Smooth muscle cell (in vitro differentiated cells): Measurements from ENCODE around the gene ERCC6L. TPM values are rescaled to one million over a fixed set of nuclear protein-coding genes. Genes with fewer than 3 reads are reported as not detected.
A peak's percentile ranks its signal among the peaks of the same experiment; 100 is the strongest.

Experiments used
- DNase-seq: peaks from one replicate; lab custom pipeline; 2025; ENCODE audit not compliant: unreplicated experiment; lab: John Stamatoyannopoulos, UW
- H2AFZ ChIP-seq: fragments of 200-600 bp; sonication (generic); 2 replicates; pipeline ENCODE4 v1.6.0; 2016; ENCODE audit warnings: antibody characterized with exemption, low read depth, mild to moderate bottlenecking
- H3F3A ChIP-seq: fragments of 200-600 bp; sonication (generic); 2 replicates; pipeline ENCODE4 v1.6.0; 2017; ENCODE audit warnings: antibody characterized with exemption, low read depth
- H3K27ac ChIP-seq: fragments of 200-600 bp; sonication (generic); 2 replicates; pipeline ENCODE4 v1.5.1; 2016; ENCODE audit warnings: low read depth, mild to moderate bottlenecking
- H3K27me3 ChIP-seq: fragments of 200-600 bp; sonication (generic); 2 replicates; pipeline ENCODE4 v1.6.1; 2016; ENCODE audit warnings: low read depth, mild to moderate bottlenecking
- H3K36me3 ChIP-seq: fragments of 200-600 bp; sonication (generic); 2 replicates; pipeline ENCODE4 v1.5.1; 2016; ENCODE audit warnings: low read depth
- H3K4me1 ChIP-seq: fragments of 200-600 bp; sonication (generic); 2 replicates; pipeline ENCODE4 v1.5.1; 2016; ENCODE audit warnings: low read depth
- H3K4me2 ChIP-seq: fragments of 200-600 bp; sonication (generic); 2 replicates; pipeline ENCODE4 v1.6.0; 2016; ENCODE audit warnings: mild to moderate bottlenecking
- H3K4me3 ChIP-seq: fragments of 200-600 bp; sonication (generic); 2 replicates; pipeline ENCODE4 v1.5.1; 2016; ENCODE audit warnings: mild to moderate bottlenecking
- H3K79me2 ChIP-seq: fragments of 200-600 bp; sonication (generic); 2 replicates; pipeline ENCODE4 v1.6.0; 2016; ENCODE audit warnings: low read depth, mild to moderate bottlenecking
- H3K9ac ChIP-seq: fragments of 200-600 bp; sonication (generic); 2 replicates; pipeline ENCODE4 v1.6.0; 2016; ENCODE audit warnings: low read depth
- H3K9me3 ChIP-seq: fragments of 200-600 bp; sonication (generic); replicated peaks from 2 replicates; pipeline ENCODE4 v1.5.1; 2016; ENCODE audit warnings: low read depth
- H4K20me1 ChIP-seq: fragments of 200-600 bp; sonication (generic); 2 replicates; pipeline ENCODE4 v1.6.0; 2016; ENCODE audit warnings: low read depth
- CTCF ChIP-seq: fragments of 200-600 bp; sonication (generic); IDR thresholded peaks from 2 replicates; pipeline ENCODE4 v1.5.1; 2017; ENCODE audit warnings: borderline replicate concordance, mild to moderate bottlenecking, antibody characterized with exemption; ENCODE audit not compliant: insufficient read depth, poor library complexity, severe bottlenecking
- WGBS: methylation state at CpG from one replicate; pipeline ENCODE4 v1.1.7; 2016; ENCODE audit warnings: low lambda C conversion rate; 5-methylcytosine and 5-hydroxymethylcytosine counted together
- polyA plus RNA-seq: library from polyadenylated mRNA; unstranded; fragments of >200 nt; fragmentation: Nextera tagmentation; extraction: Ambion mirVana; gene quantifications from 2 replicates; pipeline ENCODE4 v1.2.1, GENCODE V29; 2016
- total RNA-seq: library from RNA; depleted of rRNA; stranded (reverse); fragments of >200 nt; gene quantifications from 2 replicates; pipeline ENCODE4 v1.2.3, GENCODE V29; 2014

ERCC6L gene
- total and polyA plus RNA-seq, 2 experiments from 2014 or later, result 0.89 to 1.5 TPM

GRCh38 chrX:72262077-72262476 is 23.2 kb upstream of the ERCC6L start:
- Histone ChIP-seq H3K9ac (no peak overlapping the region), H4K20me1 (no peaks in the 10 kb centered on the region), H3K27me3 (no peaks in the 10 kb centered on the region), H2AFZ (no peak overlapping the region), H3K27ac (no peak overlapping the region), H3K4me3 (no peak overlapping the region), H3K79me2 (no peaks in the 10 kb centered on the region), H3K36me3 (no peaks in the 10 kb centered on the region), H3K9me3 (no peaks in the 10 kb centered on the region), H3K4me2 (no peak overlapping the region), H3K4me1 (no peaks in the 10 kb centered on the region), H3F3A (no peaks in the 10 kb centered on the region)
- no peak for DNase-seq
- WGBS, result 72% methylated on average over 7 of the region's 7 CpGs
- no peak for TF ChIP-seq CTCF

- no peak overlapping the region for H3K4me2 ChIP-seq
- H3K36me3 ChIP-seq, result no peaks in the 10 kb centered on the region
- H4K20me1 ChIP-seq, result no peaks in the 10 kb centered on the region
- no peaks in the 10 kb centered on the region for H3K27me3 ChIP-seq
- no peak overlapping the region for H3K4me3 ChIP-seq
- TF ChIP-seq CTCF, result no peak
- H3K9ac ChIP-seq, result no peak overlapping the region
- no peaks in the 10 kb centered on the region for H3K9me3 ChIP-seq
- no peak overlapping the region for H3K27ac ChIP-seq
- no peaks in the 10 kb centered on the region for H3K4me1 ChIP-seq
- DNase-seq, result no peak
- no peaks in the 10 kb centered on the region for H3F3A ChIP-seq
- WGBS, result 88% methylated on average over 4 of the region's 4 CpGs
- H2AFZ ChIP-seq, result no peak overlapping the region
- H3K79me2 ChIP-seq, result no peaks in the 10 kb centered on the region
Measured at GRCh38 chrX:72260448-72260847, 21.6 kb upstream of the ERCC6L start.

- no peaks in the 10 kb centered on the region for H4K20me1 ChIP-seq
- no peak for DNase-seq
- H3K4me3 ChIP-seq, result no peak overlapping the region
- H3K4me1 ChIP-seq, result no peaks in the 10 kb centered on the region
- H3K27me3 ChIP-seq, result no peaks in the 10 kb centered on the region
- H3K4me2 ChIP-seq, result no peak overlapping the region
- H3K36me3 ChIP-seq, result no peaks in the 10 kb centered on the region
- no peaks in the 10 kb centered on the region for H3K9me3 ChIP-seq
- no peak overlapping the region for H3K9ac ChIP-seq
- WGBS, result 51% methylated on average over 7 of the region's 7 CpGs
- TF ChIP-seq CTCF, result no peak
- no peak overlapping the region for H3K27ac ChIP-seq
- H3K79me2 ChIP-seq, result no peaks in the 10 kb centered on the region
- no peak overlapping the region for H2AFZ ChIP-seq
- H3F3A ChIP-seq, result no peaks in the 10 kb centered on the region
Measured at GRCh38 chrX:72258174-72258573, 19.3 kb upstream of the ERCC6L start.

- no peak for TF ChIP-seq CTCF
Measured at GRCh38 chrX:72255864-72256263, 17.0 kb upstream of the ERCC6L start.

More at GRCh38 chrX:72255864-72256263, 17.0 kb upstream of the ERCC6L start:
- peak overlapping the region; percentile 40 for H3K4me2 ChIP-seq
- WGBS, result 82% methylated on average over 7 of the region's 7 CpGs
- no peaks in the 10 kb centered on the region for H4K20me1 ChIP-seq
- DNase-seq, result no peak
- no peaks in the 10 kb centered on the region for H3K36me3 ChIP-seq
- H3K9ac ChIP-seq, result no peak overlapping the region
- H3K27me3 ChIP-seq, result no peaks in the 10 kb centered on the region
- H3K79me2 ChIP-seq, result no peaks in the 10 kb centered on the region
- H2AFZ ChIP-seq, result no peak overlapping the region
- no peak overlapping the region for H3K27ac ChIP-seq
- H3F3A ChIP-seq, result no peaks in the 10 kb centered on the region
- H3K9me3 ChIP-seq, result no peaks in the 10 kb centered on the region
- H3K4me1 ChIP-seq, result no peaks in the 10 kb centered on the region
- no peak overlapping the region for H3K4me3 ChIP-seq
